Measurements from ENCODE around the gene GRK4. TPM values are rescaled to one million over a fixed set of nuclear protein-coding genes. Genes with fewer than 3 reads are reported as not detected.

Gene GRK4
- total RNA-seq, 3 donors from 2014 or later (not counting 1 experiment from before 2014, with no cell fraction given), result 2.0 to 6.4 (median 5.1) TPM

DNA sequence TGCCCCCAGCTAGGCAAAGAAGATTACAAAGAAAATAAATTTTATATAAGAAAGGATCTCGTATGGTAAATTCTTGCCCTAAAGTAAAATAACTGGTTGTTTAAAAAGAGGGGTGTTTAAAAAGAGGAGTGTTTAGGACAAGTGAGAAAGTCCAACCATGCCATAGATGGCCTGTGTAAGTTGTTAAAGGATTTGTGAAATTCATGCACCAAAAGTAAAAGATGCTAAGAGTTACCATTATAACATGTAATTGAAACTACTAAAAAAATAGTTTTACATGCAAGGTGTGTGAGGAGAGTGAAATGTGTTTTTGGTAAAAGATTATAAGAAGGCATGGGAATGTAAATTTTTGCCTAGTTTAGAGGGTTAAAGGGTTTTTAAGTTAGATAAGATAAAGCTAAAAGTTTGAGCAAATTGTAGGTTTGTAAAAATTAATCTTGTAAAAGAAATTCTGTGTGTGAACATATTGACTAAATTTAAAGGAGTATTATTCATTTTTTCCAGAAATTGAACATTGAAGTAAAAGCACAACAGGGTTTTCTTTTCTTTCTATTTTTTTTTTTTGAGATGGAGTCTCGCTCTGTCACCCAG, 90.9 kb downstream of the GRK4 start:
- Mint-ChIP-seq H3K27me3 (ENCODE audit: low read depth in 2 of 2) (no peaks in the 10 kb centered on the region), H3K4me3 (no peak overlapping the region), H3K4me1 (peaks cover 4% of the 10 kb centered on the region in 2 donors), H3K9me3 (no peaks in the 10 kb centered on the region), H3K36me3 (no peaks in the 10 kb centered on the region), H3K27ac (no peak overlapping the region)
- Histone ChIP-seq H3K27ac (ENCODE audit: low read length) (no peak overlapping the region), H3K4me3 (ENCODE audit: low read length) (no peak overlapping the region), H3K27me3 (ENCODE audit: control insufficient read depth, insufficient read depth, low read length) (no peaks in the 10 kb centered on the region), H3K36me3 (ENCODE audit: control insufficient read depth, insufficient read depth, low read length) (no peaks in the 10 kb centered on the region), H3K4me1 (ENCODE audit: control insufficient read depth, insufficient read depth, low read length) (peaks cover 6% of the 10 kb centered on the region), H3K9me3 (ENCODE audit: control insufficient read depth, insufficient read depth, low read length) (peaks cover 6% of the 10 kb centered on the region)
- 97% methylated on average over 2 of the region's 2 CpGs for whole genome bisulfite sequencing (ENCODE audit: insufficient coverage)
- DNase-seq (no peak), ATAC-seq (no peak)
- TF ChIP-seq, protein P1, sequence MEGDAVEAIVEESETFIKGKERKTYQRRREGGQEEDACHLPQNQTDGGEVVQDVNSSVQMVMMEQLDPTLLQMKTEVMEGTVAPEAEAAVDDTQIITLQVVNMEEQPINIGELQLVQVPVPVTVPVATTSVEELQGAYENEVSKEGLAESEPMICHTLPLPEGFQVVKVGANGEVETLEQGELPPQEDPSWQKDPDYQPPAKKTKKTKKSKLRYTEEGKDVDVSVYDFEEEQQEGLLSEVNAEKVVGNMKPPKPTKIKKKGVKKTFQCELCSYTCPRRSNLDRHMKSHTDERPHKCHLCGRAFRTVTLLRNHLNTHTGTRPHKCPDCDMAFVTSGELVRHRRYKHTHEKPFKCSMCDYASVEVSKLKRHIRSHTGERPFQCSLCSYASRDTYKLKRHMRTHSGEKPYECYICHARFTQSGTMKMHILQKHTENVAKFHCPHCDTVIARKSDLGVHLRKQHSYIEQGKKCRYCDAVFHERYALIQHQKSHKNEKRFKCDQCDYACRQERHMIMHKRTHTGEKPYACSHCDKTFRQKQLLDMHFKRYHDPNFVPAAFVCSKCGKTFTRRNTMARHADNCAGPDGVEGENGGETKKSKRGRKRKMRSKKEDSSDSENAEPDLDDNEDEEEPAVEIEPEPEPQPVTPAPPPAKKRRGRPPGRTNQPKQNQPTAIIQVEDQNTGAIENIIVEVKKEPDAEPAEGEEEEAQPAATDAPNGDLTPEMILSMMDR (IDR thresholded peaks at IDR 0.05), result no peak
- intact Hi-C loops (cut with micrococcal nuclease), result no loop called here

- intact Hi-C loops (cut with micrococcal nuclease), result no loop called here
- Mint-ChIP-seq H3K27ac (no peak overlapping the region), H3K4me3 (no peak overlapping the region), H3K4me1 (peaks cover 11% of the 10 kb centered on the region in 2 donors), H3K9me3 (no peaks in the 10 kb centered on the region), H3K27me3 (ENCODE audit: low read depth in 2 of 2) (no peaks in the 10 kb centered on the region), H3K36me3 (peaks cover 5% of the 10 kb centered on the region)
- Histone ChIP-seq H3K27ac (ENCODE audit: low read length) (no peak overlapping the region), H3K4me1 (ENCODE audit: control insufficient read depth, insufficient read depth, low read length) (peaks cover 6% of the 10 kb centered on the region), H3K27me3 (ENCODE audit: control insufficient read depth, insufficient read depth, low read length) (no peaks in the 10 kb centered on the region), H3K36me3 (ENCODE audit: control insufficient read depth, insufficient read depth, low read length) (no peaks in the 10 kb centered on the region), H3K9me3 (ENCODE audit: control insufficient read depth, insufficient read depth, low read length) (peaks cover 6% of the 10 kb centered on the region), H3K4me3 (ENCODE audit: low read length) (no peak overlapping the region)
- ATAC-seq, result no peak
- WGBS (ENCODE audit: insufficient coverage), result 84% methylated on average over 6 of the region's 6 CpGs
- TF ChIP-seq, protein P1 (IDR thresholded peaks at IDR 0.05), result no peak
- DNase-seq, result no peak
Observed at GRCh38 chr4:3059943-3060342, 96.6 kb downstream of the GRK4 start.

- no peak overlapping the region for H3K4me3 Mint-ChIP-seq
- H3K36me3 Mint-ChIP-seq, result peaks cover 5% of the 10 kb centered on the region
- H3K4me1 Mint-ChIP-seq, result peaks cover 11% of the 10 kb centered on the region in 2 donors
- Histone ChIP-seq H3K4me3 (ENCODE audit: low read length) (no peak overlapping the region), H3K4me1 (ENCODE audit: control insufficient read depth, insufficient read depth, low read length) (peaks cover 6% of the 10 kb centered on the region), H3K9me3 (ENCODE audit: control insufficient read depth, insufficient read depth, low read length) (peaks cover 3% of the 10 kb centered on the region), H3K27me3 (ENCODE audit: control insufficient read depth, insufficient read depth, low read length) (no peaks in the 10 kb centered on the region), H3K36me3 (ENCODE audit: control insufficient read depth, insufficient read depth, low read length) (no peaks in the 10 kb centered on the region), H3K27ac (ENCODE audit: low read length) (no peak overlapping the region)
- H3K27me3 Mint-ChIP-seq (ENCODE audit: low read depth in 2 of 2), result no peaks in the 10 kb centered on the region
- intact Hi-C loops (cut with micrococcal nuclease), result no loop called here
- DNase-seq, result no peak
- TF ChIP-seq, protein P1 (IDR thresholded peaks at IDR 0.05), result no peak
- no peaks in the 10 kb centered on the region for H3K9me3 Mint-ChIP-seq
- 95% methylated on average over 6 of the region's 6 CpGs for WGBS (ENCODE audit: insufficient coverage)
- ATAC-seq, result no peak
- no peak overlapping the region for H3K27ac Mint-ChIP-seq
Observed at GRCh38 chr4:3060946-3061345, 97.6 kb downstream of the GRK4 start.

GRCh38 chr4:3062471-3062870, 99.1 kb downstream of the GRK4 start:
- Histone ChIP-seq H3K9me3 (ENCODE audit: control insufficient read depth, insufficient read depth, low read length) (no peaks in the 10 kb centered on the region), H3K36me3 (ENCODE audit: control insufficient read depth, insufficient read depth, low read length) (no peaks in the 10 kb centered on the region), H3K27me3 (ENCODE audit: control insufficient read depth, insufficient read depth, low read length) (no peaks in the 10 kb centered on the region), H3K4me1 (ENCODE audit: control insufficient read depth, insufficient read depth, low read length) (peaks cover 6% of the 10 kb centered on the region), H3K4me3 (ENCODE audit: low read length) (no peak overlapping the region), H3K27ac (ENCODE audit: low read length) (no peak overlapping the region)
- WGBS (ENCODE audit: insufficient coverage), result 89% methylated on average over 12 of the region's 12 CpGs
- peaks cover 11% of the 10 kb centered on the region in 2 donors for H3K4me1 Mint-ChIP-seq
- H3K9me3 Mint-ChIP-seq, result no peaks in the 10 kb centered on the region
- no peak for DNase-seq
- ATAC-seq, result no peak
- intact Hi-C loops (cut with micrococcal nuclease), result no loop called here
- H3K27ac Mint-ChIP-seq, result no peak overlapping the region
- peaks cover 5% of the 10 kb centered on the region for H3K36me3 Mint-ChIP-seq
- TF ChIP-seq, protein P1 (IDR thresholded peaks at IDR 0.05), result no peak
- no peaks in the 10 kb centered on the region for H3K27me3 Mint-ChIP-seq (ENCODE audit: low read depth in 2 of 2)
- H3K4me3 Mint-ChIP-seq, result no peak overlapping the region
